GM18909 (cell line): Measurements from ENCODE around the gene C3orf22.
"Not testable (repeated sequence)": the region's sequence is repeated elsewhere in the genome, so short reads cannot be mapped to it uniquely, and the experiment has no call there.

Source experiments
- ATAC-seq: cut with Tn5 transposase; IDR thresholded peaks from one replicate; pipeline ENCODE4 v1.9.1; 2021; ENCODE audit warnings: mild to moderate bottlenecking; ENCODE audit not compliant: unreplicated experiment, poor library complexity

C3orf22 gene

DNA sequence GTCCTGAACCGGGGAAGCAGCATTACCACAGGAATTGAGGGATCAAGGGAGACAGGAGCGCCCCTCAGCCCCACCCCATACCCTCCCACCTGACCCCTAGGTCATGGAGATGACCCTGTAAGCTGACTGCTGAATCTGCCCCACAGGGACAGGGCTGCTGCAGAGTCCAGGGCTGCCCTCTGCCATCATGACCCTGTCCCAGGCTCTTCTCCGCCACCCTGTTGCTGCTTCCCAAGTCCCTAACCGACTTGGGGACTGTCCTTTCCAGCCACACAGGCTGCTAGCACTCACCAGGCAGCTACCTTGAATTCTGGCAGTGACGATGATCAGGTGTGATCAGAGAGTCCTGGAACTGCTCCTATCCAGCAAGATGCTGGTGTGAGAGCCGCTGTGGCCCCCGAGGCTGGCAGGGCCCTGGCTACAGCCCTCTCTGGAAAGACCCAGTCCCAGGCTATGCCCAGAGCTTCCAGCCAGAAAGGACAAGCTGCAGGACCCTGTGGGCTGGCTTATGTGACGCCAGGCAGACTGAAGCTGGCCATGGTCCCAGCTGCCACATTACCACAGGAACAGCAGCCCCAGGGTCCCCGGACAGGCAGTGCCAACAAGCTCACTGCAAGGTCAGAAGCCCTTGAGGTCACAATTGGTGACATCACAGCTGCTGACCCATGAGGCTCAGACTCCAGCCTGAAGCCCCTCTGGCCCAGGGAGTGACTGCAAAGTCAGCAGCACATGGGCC, at the start of gene C3orf22:
C3orf22 (minus strand) TSS at position 597 of the 736 bp plus-strand sequence. CDS start 5,542 bp downstream, outside the sequence.
- no peak for ATAC-seq

DNA sequence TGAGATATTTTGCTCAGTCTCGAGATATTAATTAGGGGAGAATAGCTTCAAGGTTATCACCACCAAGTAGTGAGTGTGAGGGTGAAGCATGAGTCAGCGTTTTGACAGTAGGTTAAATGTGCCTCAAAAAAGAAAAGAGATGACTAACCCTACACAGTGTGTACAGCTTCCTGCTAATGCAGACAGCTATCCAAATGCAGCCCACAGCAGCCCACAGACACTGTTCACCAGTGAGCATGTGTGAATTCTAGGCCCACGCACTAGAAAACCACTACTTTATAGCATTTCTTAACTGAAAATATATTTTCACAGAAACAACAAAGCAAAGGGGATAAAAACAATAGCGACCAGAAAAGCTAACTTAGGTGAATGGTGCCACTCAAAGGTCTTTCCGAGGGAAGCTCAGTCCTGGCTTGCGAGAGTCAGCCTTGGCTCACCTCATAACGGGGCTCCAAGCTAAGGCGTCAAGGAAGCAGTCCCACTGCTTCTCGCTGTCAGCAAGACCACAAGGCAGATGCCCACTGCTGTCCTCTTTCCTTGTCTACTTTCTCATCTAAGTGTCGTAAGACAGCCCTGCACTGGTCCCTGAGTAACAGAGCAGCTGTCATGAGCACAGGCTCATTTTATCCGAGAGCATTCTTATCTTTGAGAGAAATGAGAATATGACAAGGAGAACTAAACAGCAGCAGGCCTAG, 48.6 kb upstream of the C3orf22 start:
- no peak for ATAC-seq

- ATAC-seq: no peak
Measured at GRCh38 chr3:126606001-126606400, 47.3 kb upstream of the C3orf22 start.

GRCh38 chr3:126604691-126605090, 46.0 kb upstream of the C3orf22 start:
- ATAC-seq: no peak

GRCh38 chr3:126599101-126599500, 40.4 kb upstream of the C3orf22 start:
- ATAC-seq: no peak

DNA sequence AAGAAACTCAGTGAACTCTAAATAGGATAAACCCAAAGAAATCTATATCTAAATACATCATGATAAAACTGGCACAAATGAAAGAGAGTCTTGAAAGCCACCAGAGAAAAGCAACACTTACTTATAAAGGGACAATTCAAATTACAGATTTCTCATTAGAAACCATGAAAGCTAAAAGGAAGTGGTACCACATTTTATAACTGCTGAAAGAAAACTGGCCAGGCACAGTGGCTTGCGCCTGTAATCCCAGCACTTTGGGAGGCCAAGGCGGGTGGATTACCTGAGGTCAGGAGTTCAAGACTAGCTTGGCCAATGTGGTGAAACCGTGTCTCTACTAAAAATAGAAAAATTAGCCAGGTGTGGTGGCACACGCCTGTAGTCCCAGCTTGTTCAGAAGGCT, 36.7 kb upstream of the C3orf22 start:
- not testable (repeated sequence) for ATAC-seq

DNA sequence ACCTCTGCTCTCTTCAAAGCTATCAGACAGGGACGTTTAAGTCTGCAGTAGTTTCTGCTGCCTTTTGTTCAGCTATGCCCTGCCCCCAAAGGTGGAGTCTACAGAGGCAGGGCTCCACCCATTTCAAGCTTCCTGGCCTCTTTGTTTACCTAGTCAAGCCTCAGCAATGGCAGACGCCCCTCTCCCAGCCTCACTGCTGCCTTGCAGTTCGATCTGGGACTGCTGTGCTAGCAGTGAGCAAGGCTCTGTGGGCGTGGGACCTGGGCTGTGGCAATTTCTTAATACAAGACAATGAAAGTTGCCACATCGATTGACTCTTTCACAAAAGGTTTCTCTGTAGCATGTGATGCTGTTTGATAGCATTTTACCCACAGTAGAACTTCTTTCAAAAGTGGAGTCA, 32.8 kb upstream of the C3orf22 start:
- not testable (repeated sequence) for ATAC-seq

DNA sequence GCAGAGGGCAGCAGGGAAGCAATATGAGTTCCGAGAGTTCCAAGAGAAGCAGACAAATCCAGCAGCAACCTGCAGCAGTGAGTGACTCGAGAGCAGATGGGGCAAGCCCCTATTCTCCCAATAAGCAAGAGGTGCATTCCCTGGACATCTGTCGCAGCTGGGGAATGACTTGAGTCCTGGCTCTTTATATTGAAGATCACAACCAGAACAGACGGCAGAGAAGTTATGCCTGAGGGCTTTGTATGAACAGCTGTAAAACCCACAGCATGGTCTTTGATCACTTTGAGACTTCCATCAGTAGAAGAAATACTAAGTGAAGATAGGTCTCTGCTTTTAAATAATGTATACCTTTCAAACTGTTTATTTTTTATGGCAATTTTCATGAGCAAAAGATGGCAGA, 23.6 kb upstream of the C3orf22 start:
- no peak for ATAC-seq

GRCh38 chr3:126581569-126581968, 22.8 kb upstream of the C3orf22 start:
- ATAC-seq: no peak

DNA sequence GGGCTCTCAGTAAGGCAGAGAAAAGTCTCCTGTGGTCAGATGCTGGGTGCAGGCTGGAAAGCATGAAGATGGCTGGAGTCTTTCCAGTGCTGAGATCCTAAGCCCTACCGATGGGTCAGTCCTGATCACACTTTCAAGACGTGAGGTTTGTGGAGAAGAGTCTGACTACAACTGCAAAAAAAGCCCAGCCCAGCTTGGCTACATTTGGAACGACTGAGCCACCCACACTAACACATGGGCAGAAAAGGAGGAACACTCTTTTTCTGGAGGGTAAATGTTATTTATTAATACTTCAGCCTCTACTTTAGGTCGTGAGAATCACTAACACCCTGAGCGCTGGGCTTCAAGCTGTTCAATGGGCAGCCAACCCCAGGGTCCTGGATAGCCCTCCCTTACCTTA, 22.0 kb upstream of the C3orf22 start:
- ATAC-seq: no peak

- no peak for ATAC-seq
Measured at GRCh38 chr3:126578702-126579101, 20.0 kb upstream of the C3orf22 start.

- no peak for ATAC-seq
Measured at GRCh38 chr3:126577261-126577660, 18.5 kb upstream of the C3orf22 start.

DNA sequence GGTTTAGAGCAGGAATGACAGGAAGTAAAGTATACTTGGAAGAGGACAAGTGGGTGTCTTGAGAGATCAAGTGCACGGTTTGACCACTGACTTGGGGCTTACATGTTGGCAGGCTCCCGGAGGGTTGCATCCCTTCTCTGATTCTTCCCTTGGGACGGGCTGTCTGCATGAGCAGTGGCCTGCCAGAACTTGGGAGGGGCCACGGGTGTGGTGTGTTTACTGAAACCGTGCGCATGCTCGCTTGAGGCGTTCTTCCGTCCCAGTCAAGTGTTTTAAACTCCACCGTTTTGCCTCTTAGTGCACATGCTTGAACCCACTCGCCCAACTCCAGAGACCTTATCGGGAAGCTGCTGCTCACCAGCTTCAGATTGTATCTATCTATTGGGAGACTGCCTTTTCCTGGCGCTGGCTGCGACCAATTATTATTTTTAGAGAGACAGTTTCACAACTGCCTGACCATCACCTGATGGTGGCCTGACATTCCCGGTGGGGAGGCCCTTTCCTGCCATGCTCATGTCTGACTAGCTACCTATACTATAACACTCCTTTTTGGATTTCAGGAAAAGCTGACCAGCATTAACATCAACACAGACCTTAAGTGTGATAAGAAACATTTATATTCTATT, 14.9 kb upstream of the C3orf22 start:
- ATAC-seq: no peak

DNA sequence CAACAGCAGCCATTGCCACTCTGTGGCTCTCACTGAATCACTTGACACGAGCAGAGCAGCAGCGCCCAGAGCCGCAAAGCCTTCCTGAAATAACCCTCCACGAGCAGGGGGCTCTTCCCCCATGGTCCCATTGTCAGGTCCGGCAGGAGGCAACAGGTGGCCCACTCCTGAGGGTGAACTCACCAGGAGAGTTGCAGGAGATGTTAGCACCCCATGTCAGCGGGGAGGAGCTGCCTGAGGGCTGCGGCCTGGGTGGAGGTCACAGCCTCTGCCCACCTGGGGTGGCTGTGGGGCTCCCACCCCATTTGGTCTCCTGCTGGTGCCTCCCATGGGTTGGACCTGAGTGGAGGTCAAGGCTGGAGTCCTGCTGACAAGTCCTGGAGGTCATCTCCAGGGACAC, 12.3 kb upstream of the C3orf22 start:
- no peak for ATAC-seq

GRCh38 chr3:126570103-126570541, 11.4 kb upstream of the C3orf22 start:
- ATAC-seq: no peak

- ATAC-seq: no peak
Measured at GRCh38 chr3:126569390-126569975, 10.8 kb upstream of the C3orf22 start.

DNA sequence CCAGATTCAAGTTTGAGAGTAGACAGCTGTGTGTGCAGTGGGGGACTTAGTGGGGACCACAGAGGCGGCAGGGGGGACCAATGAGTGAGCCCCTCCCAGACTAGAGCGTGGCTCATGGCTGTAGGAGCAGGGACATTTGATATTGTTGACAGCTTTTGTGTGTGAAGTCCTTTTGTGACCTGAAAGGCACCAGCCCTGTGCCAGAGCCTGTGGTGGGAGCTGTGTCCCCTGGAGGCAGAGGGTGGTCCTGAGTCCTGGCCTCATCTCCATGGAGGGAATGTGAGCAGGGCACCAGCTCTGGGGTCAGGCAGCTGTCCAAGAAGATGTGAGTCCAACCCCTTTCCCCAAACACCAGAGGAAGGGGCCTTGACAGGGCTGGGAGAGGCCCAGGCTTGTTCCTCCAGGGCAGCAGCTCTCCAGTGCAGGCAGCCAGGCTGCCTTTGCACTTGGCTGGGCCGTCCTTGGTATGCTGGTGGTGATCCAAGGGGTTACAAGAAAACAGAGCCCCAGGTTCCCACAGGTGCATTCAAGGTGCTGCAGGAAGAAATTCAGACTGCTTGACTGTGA, 10.1 kb upstream of the C3orf22 start:
- ATAC-seq: no peak

- no peak for ATAC-seq
Measured at GRCh38 chr3:126567696-126568438, 9.1 kb upstream of the C3orf22 start.

- no peak for ATAC-seq
Measured at GRCh38 chr3:126562737-126563276, 4.1 kb upstream of the C3orf22 start.

- no peak for ATAC-seq
Measured at GRCh38 chr3:126557761-126558160, 971 bp downstream of the C3orf22 start.
